HG03064 (cell line): ENCODE data around the gene CERK.

ENCODE experiments used
- ATAC-seq: cut with Tn5 transposase; IDR thresholded peaks from one replicate; pipeline ENCODE4 v1.9.1; 2021; ENCODE audit warnings: low read depth; ENCODE audit not compliant: unreplicated experiment

CERK gene

DNA sequence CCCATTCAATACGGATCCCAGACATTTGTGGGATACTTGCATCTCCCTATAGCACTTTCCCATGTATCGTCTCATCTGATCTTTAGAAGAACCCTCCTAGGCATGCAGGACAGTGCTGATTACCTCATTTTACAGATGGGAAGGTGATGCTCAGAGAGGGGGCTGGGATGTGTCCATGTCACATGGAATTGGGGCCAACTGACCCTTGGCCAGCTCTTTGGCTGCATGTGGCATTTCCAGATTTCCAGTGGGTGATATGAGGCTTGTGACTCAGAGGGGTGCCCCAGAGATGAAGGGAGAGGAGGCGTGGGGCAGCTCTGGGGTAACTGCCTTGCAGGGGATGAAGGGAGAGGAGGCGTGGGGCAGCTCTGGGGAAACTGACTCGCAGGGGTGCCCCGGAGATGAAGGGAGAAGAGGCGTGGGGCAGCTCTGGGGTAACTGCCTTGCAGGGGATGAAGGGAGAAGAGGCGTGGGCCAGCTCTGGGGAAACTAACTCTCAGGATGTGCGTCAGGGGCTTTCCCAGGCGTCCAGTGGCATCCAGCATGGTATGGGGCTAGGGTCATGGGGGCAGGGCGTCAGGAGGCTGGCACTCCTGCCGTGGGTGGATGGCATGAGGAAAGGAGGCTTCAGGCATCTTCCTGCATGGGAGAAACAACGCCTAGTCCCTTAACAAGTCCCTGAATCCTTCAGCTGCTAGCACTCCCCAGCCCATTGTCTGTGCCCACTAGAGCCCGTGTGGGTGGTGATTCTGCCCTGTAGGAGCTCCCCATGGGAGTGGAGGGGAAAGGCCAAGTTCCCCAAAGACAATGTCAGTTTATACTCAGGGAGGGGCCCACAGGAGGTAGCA lies 11.9 kb upstream of the CERK start:
- ATAC-seq: no peak

DNA sequence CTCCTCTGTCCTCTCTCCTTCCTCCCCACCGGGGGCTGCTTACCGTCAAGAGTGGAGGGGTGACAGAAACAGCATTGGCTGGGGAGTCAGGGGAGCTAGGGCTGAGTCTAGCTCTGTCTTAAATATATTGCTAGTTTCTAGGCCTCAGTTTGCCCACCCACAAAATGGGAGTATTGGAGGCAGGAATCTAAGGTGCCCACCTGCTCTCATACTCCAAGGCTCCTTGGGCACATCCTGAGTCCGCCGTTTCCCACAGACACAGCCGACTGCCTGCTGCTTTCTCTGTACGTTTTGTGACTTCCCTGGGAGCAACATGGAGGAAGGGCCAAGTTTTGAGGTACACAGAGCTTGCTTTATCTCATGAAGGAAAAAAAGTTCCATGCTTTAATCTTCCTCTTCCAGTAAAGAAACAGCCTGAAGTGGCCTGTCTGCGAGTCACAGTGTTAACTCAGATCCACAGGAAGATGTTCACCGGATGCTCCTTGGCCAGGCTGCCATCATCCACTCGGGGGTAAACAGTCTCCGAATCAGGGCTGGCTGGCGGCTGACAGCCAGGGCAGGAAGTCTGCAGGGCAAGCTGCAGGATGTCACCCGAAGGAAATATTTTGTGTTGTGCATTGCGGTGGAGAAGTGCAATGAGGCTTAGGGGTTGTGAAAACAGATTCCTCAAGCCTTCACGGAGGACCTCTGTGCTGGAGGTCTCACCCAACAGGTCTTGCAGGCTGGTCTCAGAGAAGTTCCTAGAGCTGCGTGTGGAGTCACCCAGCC lies 11.0 kb upstream of the CERK start:
- ATAC-seq: no peak

- ATAC-seq: no peak
These were observed 10.3 kb upstream of the CERK start for GRCh38 chr22:46748206-46748907.

DNA sequence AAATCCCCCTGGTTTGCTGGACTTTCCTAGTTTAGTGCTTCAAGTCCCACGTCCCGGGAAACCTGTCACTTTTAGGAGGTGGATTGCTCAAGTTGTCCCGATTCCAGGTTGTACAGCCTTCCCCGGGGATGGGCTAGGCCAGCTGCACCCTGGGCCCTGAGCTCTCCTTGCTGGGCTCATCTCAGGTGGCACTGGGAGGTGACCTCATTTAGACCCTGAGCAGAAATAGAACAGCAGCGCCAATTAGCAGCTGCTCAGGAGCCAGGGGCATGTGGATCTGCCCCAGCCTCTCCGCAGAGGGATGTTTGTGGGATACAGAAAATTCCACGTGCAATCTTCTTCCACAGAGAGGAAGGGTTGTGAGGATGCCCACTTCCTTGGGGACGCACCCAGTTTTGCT lies 9.6 kb upstream of the CERK start:
- no peak for ATAC-seq

GRCh38 chr22:46746620-46747019 lies 8.6 kb upstream of the CERK start:
- ATAC-seq: no peak

GRCh38 chr22:46746192-46746591 lies 8.1 kb upstream of the CERK start:
- no peak for ATAC-seq

- no peak for ATAC-seq
These were observed 6.5 kb upstream of the CERK start for GRCh38 chr22:46744581-46744980.

GRCh38 chr22:46742576-46743221 lies 4.6 kb upstream of the CERK start:
- no peak for ATAC-seq

GRCh38 chr22:46741974-46742519 lies 4.0 kb upstream of the CERK start:
- no peak for ATAC-seq

DNA sequence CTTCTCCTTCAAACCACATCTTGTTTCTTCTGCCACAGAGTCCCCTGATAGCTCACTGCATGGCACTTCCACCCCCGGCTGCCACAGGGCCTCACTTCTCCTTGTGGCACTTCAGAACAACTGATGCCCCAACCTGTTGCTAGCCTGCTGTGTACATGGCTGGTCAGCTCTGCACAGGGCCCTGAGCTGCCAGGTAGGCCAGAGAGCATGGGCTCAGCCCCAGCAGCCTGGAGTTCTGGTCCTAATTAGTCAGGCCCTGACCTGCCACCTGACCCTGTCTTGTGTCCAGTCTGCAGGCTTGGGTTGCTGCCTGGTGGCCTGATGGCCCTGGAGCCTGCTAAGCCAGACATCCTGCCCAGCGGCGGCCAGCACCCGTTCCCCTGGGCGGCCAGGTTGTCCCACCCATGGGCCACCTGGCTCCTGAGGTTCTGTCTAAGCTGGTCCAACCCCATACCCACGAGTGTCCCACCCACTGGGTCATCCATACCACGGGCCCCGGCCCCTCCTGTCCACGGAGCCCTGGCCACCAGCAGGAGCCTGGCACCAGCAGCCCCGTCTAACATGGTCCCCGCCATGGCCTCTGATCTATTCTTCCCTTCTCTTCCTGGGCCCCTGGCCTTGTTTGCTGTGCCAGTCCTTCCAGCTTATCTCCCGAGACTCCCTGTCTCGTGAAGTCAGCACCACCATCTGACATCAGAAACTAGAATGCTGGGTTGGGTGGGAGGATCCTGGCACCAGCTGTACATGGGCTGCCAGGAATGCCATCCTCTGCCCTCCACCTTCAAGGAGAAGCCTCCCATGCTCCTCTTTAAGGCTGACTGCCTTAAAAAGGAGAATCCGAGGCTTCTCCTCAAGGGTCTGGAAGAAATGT lies 3.1 kb upstream of the CERK start:
- no peak for ATAC-seq

- no peak for ATAC-seq
These were observed 1.2 kb upstream of the CERK start for GRCh38 chr22:46739094-46739870.

GRCh38 chr22:46738647-46739093 lies 618 bp upstream of the CERK start:
- ATAC-seq: no peak

- ATAC-seq: no peak
These were observed 712 bp downstream of the CERK start for GRCh38 chr22:46737105-46737975.

GRCh38 chr22:46736705-46737104 lies 1.3 kb downstream of the CERK start:
- no peak for ATAC-seq

DNA sequence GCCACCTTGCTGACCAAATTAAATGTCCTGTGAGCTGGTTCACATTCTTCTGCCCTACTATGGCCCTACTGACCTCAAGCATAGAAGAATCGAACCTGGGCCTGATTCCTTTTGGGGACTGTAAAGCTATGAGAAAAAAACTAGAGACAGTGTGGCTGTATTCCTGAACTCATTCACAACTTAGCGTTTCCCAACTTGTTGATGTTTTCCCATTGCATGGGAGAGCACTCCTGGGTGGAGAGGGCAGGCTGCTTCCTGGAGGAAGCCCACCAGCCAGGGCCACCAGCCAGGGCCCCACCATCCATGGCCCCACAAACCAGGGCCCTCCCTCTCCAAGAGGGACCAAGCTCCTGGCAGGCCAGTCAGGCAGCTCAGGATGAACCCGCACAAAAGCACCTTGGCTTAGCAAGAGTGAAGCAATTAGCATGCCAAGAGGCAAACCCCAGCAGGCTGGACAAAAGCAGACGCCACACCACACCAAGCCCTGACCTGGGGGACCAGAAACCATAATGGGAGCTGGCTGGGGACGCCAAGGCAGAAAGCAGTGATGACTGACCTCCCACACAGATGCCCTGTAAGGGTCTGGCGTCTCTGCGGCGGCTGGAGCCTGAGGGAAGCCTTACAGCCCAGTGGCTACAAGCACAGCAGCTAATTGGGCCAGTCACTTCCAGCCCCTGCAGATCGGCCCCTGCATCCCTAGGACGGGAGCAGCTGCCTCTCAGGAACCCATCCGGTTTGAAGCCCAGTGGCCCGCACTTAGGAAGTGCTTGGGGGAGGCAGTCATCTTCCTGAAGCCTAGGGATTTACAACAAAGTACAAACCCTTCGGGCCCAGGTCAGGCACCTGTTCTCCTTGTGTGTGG lies 2.1 kb downstream of the CERK start:
- ATAC-seq: no peak

- no peak for ATAC-seq
These were observed 3.1 kb downstream of the CERK start for GRCh38 chr22:46734830-46735453.
